Astrocyte of the cerebellum (primary cell): ENCODE results near the gene CDH18.

Experiments used
- DNase-seq: peaks from one replicate; pipeline ENCODE4 v3.0.0-alpha.2; 2011; ENCODE audit warnings: low read depth
- H3K4me3 ChIP-seq: 2 replicates; pipeline ENCODE4 v1.5.1; 2011; ENCODE audit warnings: mild to moderate bottlenecking, low read depth, low read length, moderate library complexity
- CTCF ChIP-seq: IDR thresholded peaks from 2 replicates; pipeline ENCODE4 v1.5.1; 2012; ENCODE audit warnings: low read length, low read depth, moderate library complexity, mild to moderate bottlenecking; ENCODE audit errors: missing control alignments
- in situ Hi-C: cut with HindIII; loops from 2 replicates; pipeline ENCODE4 v1.10.0; 2017; ENCODE audit warnings: low sequenced_read_pairs

Gene CDH18

DNA sequence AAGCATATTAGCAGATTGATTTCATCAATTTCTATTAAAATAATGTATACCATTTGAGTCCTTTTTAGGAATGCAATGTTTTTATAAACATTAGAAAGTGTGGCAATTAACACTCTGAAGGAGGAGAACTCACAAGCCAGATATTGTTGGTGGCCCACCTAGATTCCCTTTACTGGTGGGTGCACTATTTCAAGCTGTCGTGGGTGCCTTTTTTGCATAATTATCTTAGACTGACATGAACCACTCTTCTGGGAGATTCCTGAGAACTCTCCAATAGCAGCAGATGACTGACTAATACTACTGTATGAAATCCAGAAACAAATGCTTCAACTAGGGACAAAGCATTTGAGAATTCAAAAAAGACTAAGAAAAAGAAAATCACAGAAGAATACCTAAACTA lies 526.0 kb downstream of the CDH18 start:
- H3K4me3 ChIP-seq = no peak overlapping the region
- DNase-seq = no peak
- in situ Hi-C loops = no loop called here
- TF ChIP-seq CTCF = no peak

- no peak for DNase-seq
- H3K4me3 ChIP-seq = no peak overlapping the region
- in situ Hi-C loops = no loop called here
- no peak for TF ChIP-seq CTCF
Measured at GRCh38 chr5:19424506-19424905, 563.5 kb downstream of the CDH18 start.
